ENCODE data around the gene BANF2.
"Not testable (repeated sequence)": the region's sequence is repeated elsewhere in the genome, so short reads cannot be mapped to it uniquely, and the experiment has no call there.

The BANF2 gene

DNA sequence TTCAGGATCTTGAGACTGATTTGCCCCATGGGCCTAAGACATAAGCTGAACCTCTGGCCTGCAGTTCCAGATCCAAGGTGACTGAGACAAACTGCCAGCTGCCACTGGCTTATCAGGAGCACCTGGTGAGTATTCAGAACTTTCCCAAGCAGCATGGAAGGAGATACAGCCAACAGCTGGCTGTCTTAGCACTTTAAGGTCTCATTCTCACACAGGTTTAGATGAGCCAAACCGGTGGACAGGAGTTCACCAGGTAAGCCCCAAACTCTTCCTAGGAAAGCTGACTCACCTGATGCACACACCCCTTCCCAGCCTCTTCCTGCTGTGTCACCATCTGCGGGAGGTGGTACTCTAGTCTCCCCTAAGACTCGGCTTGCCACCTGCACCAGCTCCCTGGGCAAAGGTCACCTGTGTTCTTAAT is at the start of gene BANF2:
Gene BANF2, plus strand, starts transcription at position 36 of the 421 bp plus-strand sequence. CDS start 25,060 bp downstream, outside the sequence.
- DNase-seq = no peak

DNA sequence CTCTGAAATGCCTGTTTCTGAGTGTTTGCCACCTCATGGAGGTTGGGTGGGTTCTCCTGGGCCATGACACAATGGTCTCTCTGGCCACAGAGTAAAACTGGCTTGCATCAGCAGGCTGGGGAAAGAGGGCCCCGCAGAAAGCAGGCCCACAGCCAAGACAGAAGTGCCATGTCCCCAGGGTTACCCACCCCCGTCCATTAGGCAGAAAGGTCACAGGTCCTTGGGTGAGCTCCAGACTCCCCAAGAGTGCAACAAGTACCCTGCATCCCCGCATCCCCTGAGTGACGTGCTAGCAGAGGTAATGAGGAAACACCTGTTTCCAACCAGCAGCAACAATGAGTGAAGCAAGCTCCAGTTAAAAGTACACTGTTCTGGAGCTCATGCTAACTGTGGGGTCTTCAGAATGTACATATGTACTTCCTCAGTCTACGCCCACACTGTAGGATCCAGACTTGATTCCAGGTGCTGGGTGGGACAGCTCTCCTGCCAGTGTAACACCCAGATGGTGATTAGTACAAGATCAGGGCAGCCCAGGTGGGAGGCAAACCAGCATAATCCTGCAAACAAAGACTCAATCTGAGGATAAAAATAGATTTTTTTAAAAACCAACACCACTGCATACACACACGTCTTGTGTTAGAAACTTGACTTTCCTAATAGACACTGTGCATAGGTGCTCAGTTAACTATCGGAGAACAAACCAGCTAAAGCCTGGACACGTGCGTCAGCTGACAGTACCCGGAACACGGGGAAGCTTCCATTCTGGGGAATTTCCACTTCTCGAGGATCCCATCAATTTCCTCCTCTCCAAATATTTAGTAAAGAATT is 49.3 kb upstream of the BANF2 start:
- DNase-seq = peak; percentile 41

DNA sequence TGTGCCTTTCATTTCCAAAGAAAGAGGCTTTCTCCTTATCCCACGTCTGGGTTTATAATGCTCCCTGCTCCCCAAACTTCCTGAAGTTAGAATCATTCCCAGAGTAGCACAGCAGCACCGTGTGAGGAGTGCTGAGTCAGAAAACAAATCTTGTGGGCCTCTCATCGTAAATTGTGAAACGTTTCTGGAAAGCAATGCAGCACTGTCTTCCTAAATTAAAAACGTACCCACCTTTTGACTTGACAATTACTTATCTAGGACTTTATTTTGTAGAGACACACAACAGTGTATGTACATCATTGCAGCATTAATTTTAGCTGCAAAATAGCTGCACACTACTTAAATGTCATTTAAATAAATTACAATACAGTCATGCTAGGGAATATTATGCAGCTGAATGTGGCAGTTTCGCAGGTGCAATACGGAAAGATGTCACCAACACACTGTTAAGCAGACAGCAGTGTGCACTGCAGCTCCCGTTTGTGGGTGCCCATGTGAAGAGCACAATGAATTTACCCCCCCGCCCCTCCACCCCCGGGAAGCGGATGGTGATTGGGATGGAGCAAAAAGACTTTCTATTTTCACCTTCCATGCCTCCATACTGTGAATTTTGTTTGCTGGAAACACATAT is 48.5 kb upstream of the BANF2 start:
- peak; percentile 10 for DNase-seq

DNA sequence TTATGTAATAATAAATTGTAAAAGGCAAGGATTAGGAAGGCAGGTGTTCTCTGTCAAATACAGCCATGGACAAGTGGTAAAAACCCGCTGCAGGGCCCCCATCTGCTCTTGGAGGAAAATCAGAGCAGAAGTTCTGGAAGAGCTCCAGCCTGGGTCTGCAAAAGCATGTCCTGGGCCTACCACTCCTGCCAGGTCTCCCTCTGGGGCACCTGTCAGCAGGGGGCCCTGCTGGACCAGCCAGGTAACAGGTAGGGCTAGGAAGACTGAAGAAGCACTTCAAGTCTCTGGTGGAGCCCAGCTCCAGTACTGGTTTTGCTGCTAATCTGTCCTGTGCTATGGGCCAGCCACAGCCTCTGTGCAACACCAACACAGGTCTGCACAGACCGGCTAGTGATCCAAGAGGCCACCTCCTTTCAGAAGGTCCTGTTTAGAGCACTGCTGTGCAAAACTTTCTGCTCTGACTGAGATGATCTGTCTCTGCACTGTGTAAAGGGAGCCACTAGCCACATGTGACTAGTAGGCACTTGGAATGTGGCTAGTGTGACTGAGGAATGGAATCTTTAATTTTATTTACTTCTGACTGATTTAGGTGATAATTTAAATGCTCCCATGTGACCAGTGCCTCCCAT is 47.9 kb upstream of the BANF2 start:
- no peak for DNase-seq

DNA sequence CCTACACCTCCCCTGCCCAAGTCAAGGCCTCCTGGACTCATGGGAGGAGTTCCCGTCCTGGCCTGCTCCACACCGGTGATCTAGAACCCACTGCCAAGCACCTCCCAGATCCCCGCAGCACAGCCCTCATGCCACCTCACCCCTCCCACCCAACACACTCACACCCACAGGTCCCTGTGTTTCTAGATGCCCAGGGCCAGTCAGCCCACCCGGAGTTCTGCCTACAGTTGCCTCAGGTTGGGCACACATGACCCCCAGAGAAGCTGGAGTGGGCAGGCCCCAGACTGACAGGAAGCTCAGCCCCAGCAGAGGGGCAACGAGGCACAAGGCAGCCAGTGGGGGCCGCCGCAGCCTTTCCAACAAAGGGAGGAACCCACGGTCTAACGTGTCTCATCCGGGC is 47.4 kb upstream of the BANF2 start:
- no peak for DNase-seq

DNA sequence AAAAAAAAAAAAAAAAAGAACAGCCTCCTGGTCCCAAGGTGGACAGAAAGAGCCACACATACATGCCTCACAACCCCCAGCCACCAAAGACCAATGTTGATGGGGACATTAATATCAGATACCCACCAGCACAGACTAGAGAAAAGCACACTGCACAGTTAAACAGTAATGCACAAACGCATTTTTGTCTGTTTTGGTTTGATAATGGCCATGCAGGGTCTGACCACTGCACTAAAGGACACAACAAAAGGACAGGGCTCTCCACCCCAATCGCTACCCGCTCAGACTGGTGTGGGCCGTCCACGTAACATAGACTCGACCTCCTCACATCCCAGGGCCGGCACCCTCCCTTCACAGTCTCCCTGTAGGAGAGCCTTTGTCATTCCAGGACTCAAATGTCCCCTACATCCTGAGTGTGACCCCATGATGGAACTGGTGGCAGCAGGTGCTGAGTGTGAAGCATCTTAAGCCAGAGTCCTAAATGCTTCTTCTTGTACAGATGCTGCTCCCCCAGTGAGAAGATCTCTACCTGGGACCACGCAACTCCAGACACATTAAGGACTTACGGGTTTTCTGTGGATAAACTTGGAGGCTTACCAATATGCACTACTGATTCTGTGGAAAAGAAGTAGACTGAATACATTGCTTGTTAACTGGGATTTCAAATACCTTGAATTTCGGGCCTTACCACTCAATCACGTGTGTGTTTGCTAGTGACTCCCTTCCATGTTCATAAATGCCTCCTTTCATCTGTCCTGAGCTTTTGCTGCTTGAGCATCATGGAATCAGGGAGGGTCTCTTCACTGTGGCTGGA is 45.7 kb upstream of the BANF2 start:
- DNase-seq = no peak

DNA sequence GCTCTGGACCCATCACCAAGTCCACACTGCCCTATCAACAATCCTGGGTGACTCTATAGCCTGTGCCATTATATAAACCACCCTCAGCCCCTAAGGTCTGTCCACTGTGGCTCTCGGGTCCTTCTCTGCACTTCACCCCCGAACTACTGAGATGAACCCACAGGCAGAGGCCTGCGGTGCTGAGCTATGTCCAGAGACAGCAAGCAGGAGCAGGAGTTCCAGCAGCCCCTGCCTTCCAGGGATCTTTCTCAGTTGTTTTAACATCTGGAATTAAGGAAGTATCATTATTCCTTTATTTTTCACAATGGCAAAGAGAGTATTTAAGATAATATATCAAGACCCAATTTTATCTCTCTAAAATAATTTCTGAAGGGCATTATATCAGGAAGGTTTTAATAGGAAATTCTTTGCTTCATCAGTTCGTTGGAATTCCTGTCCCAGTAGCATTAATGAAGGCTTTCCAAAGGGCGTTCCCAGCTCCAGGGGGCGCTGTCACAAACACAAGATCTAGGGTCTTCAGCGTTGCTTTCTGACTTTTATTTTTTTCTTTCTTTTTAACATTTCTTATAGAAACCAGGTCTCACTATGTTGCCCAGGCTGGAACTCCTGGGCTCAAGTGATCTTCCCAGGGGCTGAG is 45.0 kb upstream of the BANF2 start:
- DNase-seq = no peak

DNA sequence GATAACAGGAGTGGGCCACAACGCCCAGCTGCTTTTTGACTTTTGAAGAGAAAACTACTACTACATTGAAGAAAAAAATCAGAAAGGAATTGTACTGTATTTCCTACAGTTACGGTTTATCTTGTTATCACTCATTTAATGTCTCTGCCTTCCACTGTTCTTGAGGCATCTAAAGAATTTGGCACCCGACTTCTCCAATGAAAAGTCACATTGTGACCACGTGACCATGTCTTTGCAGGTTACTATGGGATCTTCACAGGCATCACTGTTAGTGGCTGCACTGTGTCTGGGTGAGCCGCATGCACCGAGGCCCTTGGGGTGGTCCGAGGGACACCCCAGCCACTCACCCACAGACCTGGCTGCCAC is 44.5 kb upstream of the BANF2 start:
- DNase-seq = no peak

DNA sequence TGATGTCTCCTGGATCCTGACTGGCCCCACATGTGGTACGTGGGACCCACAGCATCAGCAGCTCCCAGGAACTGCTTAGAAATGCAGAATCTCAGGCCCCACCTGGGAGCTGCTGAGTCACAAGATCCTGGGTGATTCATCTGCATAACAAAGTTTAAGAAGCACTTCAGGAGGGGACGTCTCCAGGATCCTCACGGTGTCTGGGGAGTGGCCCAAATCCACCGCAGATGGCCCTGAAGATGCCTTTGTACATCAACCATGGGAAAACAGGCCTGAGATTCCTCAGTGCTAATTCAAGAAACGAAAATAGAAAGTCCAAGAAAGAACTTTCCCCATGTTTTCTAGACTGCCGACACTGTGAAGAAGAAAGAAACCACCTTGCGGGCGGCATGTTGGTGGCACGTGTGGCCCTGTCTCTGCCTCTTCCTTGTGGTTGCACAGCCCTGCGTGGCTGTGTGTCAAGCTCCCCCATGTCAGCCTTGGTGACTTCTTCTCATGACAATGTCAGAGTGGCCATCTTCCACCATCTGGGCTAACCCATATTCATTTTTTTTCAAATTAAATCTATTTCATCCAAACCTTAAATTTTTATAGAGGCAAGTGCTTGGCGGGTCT is 43.8 kb upstream of the BANF2 start:
- no peak for DNase-seq

DNA sequence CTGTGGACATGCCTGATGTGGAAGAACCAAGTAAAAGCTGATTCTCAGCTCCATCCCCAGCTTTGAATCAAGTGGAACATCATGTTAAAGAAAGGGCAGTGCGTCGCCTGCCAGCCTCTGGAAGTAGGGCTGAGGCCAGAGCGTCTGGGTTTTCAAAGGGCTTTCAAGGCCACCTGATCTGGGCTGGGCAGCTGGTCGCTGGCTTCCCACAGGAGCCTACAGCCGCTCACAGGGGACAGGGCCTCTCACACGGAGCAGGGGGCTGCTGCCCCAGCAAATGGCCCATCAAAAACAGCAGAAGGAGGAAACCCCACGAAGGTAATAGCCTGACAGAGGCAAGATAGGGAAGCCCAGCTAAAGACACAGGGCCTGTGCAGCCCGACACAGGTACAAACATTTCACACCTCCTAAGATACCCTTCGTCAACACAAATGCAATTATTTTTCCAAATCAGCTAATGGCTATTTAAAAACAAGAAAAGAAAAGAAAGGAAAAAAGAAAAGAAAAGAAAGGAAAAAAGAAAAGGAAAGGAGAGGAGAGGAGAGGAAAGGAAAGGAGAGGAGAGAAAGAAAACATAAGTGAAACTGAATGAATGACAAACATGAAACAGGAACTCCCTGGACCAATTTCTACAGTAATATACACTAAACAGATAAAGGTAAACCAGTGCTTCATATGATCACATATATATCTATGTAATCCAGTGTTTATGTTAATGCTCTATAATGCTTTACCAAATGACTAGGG is 42.5 kb upstream of the BANF2 start:
- DNase-seq = no peak

DNA sequence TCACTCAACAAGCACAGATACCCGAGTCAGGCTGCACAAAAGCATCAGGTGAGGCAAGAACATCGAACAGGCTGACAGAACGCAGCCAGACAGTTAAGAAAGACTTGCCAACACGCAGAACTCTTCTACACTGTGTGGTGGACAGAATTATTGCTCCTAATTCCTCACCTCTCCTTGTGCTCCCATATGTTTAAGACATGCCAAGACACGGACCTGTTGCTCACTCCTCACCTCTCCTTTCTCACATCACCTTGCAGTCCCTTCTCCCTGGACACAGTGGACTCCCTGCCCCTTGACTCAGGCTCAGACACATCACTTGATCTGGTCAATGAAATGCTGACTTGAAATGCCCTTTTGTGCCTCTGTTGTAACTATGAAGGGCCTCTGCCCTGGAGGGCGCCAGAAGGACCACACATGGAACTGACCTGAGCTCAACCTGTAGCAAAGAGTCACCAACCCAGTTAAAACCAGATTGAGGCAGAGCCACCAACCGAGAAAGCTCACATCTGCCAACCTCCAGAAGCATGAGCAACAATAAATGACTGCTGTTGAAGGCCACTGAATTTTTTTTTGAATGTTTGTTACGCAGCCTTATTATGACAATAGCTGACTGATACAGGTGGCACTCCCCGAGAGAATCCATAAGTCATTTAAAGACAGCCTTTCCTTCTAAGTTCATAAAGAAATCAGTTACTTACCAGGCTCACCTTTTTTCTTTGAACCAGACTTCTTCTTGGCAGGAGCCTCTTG is 41.7 kb upstream of the BANF2 start:
- DNase-seq = no peak

DNA sequence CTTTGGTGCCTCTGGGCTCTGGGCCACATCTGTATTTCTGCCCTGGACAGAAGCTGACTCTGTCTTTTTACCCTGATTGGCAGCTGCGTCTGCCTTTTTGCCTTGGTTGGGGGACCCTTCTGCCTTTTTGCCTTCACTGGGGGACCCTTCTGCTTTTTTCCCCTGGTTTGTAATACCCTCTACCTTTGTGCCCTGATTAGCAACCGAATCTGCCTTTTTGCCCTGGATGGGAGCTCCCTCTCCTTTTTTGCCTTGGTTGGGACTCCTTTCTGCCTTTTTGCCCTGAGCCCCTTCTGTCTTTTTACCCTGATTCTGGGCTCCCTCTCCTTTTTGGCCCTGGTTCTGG is 41.1 kb upstream of the BANF2 start:
- DNase-seq = no peak

DNA sequence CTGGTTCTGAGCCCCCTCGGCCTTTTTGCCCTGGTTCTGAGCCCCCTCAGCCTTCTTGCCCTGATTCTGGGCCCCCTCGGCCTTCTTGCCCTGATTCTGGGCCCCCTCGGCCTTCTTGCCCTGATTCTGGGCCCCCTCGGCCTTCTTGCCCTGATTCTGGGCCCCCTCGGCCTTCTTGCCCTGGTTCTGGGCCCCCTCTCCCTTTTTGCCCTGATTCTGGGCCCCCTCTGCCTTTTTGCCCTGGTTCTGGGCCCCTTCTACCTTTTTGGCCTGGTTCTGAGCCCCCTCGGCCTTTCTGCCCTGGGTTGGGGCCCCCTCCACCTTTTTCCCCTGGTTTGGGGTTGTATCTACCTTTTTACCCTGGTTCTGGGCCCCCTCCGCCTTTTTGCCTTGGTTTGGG is 40.4 kb upstream of the BANF2 start:
- DNase-seq = not testable (repeated sequence)

DNA sequence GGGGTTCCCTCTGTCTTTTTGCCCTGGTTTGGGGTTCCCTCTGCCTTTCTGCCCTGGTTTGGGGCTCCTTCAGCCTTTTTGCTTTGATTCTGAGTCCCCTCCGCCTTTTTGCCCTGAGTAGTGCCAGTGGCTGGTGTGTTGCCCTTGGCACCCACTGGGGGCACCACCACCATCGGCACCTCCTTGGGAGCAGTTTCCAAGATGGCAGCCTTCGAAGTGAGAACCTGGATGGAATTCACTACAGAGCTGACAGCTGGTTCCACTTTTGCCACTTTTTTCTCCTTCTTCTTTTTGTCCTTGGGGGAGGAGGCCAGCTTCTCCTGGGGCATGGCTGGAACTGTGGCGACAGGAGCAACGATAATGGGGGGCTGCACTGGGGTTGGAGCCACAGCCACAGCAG is 40.0 kb upstream of the BANF2 start:
- DNase-seq = no peak

DNA sequence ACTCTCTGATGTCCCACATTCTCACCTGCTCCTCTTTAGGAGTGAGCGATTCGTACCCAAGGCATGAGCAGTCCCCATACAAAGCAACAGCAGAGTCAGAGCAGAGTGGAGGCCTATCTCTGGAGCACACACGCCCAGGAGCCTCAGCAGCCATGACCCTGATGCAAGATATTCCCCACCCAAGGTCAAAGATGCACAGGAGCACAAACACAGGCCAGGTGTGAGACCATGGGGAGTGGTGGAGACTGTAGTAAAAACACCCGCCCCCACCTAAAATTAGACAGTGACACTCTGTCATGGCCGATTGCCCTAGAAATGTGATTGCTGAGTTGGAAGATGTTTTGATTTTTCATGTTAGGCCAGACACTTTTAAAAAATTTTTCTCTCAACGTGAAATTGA is 39.1 kb upstream of the BANF2 start:
- DNase-seq = no peak

DNA sequence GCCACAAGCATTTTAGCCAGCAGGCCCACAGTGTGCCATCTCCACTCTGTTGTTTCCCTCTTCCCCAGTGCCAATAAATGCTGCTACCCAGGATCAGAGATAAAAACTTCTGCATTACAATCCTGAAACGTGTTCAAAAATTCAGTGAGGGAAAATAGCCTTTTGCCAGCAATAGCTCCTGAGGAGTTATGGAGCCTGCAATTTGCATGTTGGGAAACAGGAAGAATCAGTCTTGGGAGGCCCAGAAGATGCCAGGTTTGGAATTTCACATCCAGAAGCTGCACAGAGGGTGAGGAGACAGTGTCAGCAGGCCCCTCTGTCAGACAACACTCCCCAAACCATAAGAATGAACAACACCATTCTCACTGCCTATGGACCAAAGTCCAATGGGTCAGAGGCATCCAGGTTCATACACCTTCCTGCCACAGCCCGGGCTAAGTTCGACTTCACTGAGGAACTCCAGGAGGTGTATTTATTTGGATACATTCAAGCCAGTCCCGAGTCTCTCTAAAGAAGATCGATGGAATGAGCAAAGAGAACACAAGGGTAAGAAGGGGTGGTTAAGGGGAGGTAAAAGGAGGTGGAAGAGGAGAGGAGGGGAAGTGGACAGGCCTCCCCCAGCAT is 38.5 kb upstream of the BANF2 start:
- DNase-seq = no peak

DNA sequence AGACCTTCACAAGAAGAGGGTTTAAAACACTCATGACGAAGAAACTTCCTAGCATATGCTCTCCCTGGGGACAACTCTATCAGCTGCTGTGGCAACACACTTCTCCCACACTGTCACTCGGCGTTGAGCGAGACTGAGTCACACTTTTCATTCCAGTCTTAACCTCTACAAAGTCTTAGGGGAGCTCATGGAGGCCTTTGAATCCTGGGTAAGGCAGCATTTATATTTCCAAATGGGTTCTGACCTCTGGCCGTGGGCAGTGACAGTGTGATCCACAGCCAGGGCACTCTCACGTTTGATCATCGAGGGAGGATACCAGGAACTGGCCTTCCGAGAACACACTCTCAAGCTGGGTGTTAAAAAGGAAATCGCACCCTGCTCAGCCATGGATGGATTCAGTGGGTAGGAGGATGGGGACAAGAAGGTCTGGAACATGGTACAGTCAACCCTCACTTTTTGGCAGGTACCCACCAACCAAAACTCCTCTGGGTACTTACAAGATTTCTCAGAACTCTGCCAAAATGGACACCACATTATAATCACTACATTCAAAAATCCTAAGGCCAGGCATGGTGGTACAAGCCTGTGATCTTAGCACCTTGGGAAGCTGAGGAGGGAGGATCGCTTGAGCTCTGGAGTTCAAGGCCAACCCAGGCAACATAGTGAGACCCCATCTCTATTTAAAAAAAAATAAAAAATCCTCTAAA is 37.3 kb upstream of the BANF2 start:
- peak; percentile 44 for DNase-seq

DNA sequence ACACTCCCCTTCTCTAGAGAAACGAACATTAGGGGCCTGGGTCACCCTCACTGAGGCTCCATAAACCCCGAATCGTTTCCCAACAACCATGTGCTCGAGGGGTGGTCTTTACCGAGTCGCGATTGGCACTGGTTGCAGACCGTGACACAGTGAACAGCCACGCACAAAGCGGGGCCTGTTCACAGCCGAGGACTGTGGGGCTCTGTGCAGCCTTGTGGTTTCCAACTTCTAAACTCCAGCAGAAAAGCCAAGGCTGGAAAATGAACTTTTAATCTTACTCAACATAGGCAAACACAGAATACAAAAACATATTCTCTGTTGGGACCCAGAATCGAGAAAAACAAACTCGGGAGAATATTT is 36.7 kb upstream of the BANF2 start:
- DNase-seq = no peak

DNA sequence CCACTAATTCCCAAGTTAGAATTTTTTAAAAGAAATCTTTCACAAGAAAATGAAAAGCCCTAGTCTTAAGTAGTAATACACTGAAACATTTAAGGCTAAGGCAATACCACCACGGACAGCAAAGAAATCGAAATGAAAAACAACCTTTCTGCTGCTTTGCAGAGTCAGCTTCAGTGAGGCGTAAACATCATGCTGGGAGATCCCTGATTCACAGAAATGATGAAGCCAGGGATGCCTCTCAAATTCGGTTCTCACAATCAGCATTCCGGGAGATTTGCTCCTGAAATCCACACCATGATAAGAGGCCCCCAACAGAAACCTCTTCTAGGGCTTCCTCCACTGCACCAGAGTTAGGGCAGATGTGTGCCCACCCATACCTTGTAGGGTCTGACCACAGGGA is 36.3 kb upstream of the BANF2 start:
- DNase-seq = no peak
